HCT116 (cell line): ENCODE data around the gene ZNF628. TPM values are rescaled to one million over a fixed set of nuclear protein-coding genes. Genes with fewer than 3 reads are reported as not detected.

ENCODE experiments used
- ATAC-seq: fragments of 200-7000 bp; cut with Tn5 transposase; 2 replicates; pipeline ENCODE4 v1.9.1; 2020; ENCODE audit warnings: mild to moderate bottlenecking, moderate library complexity
- BruUV-seq: library from RNA; stranded (reverse); fragments of 400-500 nt; replicated peaks from 2 replicates; lab custom pipeline; 2021; lab: Mats Ljungman, UMichigan
- CTCF ChIA-PET: fragments of 300-600 bp; sonication (Branson Sonifier 250); formaldehyde crosslinking; loops from one replicate; lab custom pipeline; 2021; ENCODE audit warnings: antibody characterized with exemption; lab: Charles Lee
- POLR2A ChIA-PET: fragments of 300-600, 350-600 bp; sonication (Branson Sonifier 250); formaldehyde crosslinking; loops from one replicate; lab custom pipeline; 2021; ENCODE audit warnings: antibody characterized with exemption; lab: Charles Lee
- RAD21 ChIA-PET, 2 experiments: fragments of 300-600 bp; sonication (Branson Sonifier 250); formaldehyde crosslinking; loops; one replicate each; lab custom pipeline; 2023; ENCODE audit warnings: low total read pairs in 2 of 2; ENCODE audit not compliant: uncharacterized antibody in 2 of 2, unreplicated experiment in 2 of 2, low non-redundant PET in 1 of 2; lab: Charles Lee
- DNase-seq: peaks from one replicate; pipeline ENCODE4 v3.0.0-alpha.2; 2010; ENCODE audit warnings: low read depth, low spot score
- H2AFZ ChIP-seq: fragments of 200-600 bp; shearing (Covaris generic), sonication (generic); 2 replicates; pipeline ENCODE4 v1.6.1; 2017; ENCODE audit warnings: low read depth, mixed run types, mixed read lengths, antibody characterized with exemption, low read length; ENCODE audit not compliant: poor library complexity, severe bottlenecking
- H3K27ac ChIP-seq: 2 replicates; pipeline ENCODE4 v1.5.1; 2012; ENCODE audit warnings: low read depth, low read length
- H3K27me3 ChIP-seq: fragments of 200-600 bp; sonication (generic); 2 replicates; pipeline ENCODE4 v1.6.1; 2016; ENCODE audit warnings: mixed run types, low read length, mixed read lengths; ENCODE audit not compliant: insufficient read depth
- H3K36me3 ChIP-seq, 2 experiments: fragments of 200-500 bp in 1 of 2; fragments of 200-600 bp in 1 of 2; sonication (Bioruptor generic) in 1 of 2; sonication (generic) in 1 of 2; 2 replicates each; pipeline versions ENCODE4 v1.5.1 to v1.6.1; 2014 to 2016; ENCODE audit warnings: low read length in 2 of 2, inconsistent platforms in 1 of 2, mixed read lengths in 1 of 2, mixed run types in 1 of 2; ENCODE audit not compliant: insufficient read depth in 2 of 2, control insufficient read depth in 1 of 2
- H3K4me1 ChIP-seq, 2 experiments: fragments of 200-600 bp in 1 of 2; sonication (generic) in 1 of 2; 2 replicates each; pipeline versions ENCODE4 v1.5.1 to v1.6.1; 2012 to 2017; ENCODE audit warnings: low read length in 2 of 2, inconsistent platforms in 1 of 2, mild to moderate bottlenecking in 1 of 2, mixed read lengths in 1 of 2, mixed run types in 1 of 2, moderate library complexity in 1 of 2; ENCODE audit not compliant: insufficient read depth in 2 of 2, control insufficient read depth in 1 of 2
- H3K4me2 ChIP-seq: fragments of 200-600 bp; sonication (generic); 2 replicates; pipeline ENCODE4 v1.6.1; 2017; ENCODE audit warnings: mixed run types, low read length, mixed read lengths
- H3K4me3 ChIP-seq, 2 experiments: fragments of 200-600 bp in 1 of 2; sonication (generic) in 1 of 2; replicated peaks in 1 of 2; 2 replicates each; pipeline ENCODE4 v1.5.1; 2011 to 2016; ENCODE audit warnings: low read length in 2 of 2, control low read depth in 1 of 2, low read depth in 1 of 2, mild to moderate bottlenecking in 1 of 2, mixed read lengths in 1 of 2, mixed run types in 1 of 2
- H3K79me2 ChIP-seq: fragments of 200-600 bp; sonication (generic); 2 replicates; pipeline ENCODE4 v1.6.1; 2017; ENCODE audit warnings: mild to moderate bottlenecking, mixed run types, low read length, moderate library complexity, mixed read lengths; ENCODE audit not compliant: insufficient read depth
- H3K9ac ChIP-seq: fragments of 200-600 bp; sonication (generic); 2 replicates; pipeline ENCODE4 v1.6.1; 2016; ENCODE audit warnings: low read length, mixed read lengths
- H3K9me2 ChIP-seq: fragments of 200-600 bp; sonication (generic), shearing (Covaris generic); 2 replicates; pipeline ENCODE4 v1.6.1; 2017; ENCODE audit warnings: mixed run types, mild to moderate bottlenecking, moderate library complexity; ENCODE audit not compliant: insufficient read depth
- H3K9me3 ChIP-seq, 2 experiments: fragments of 200-500 bp in 1 of 2; fragments of 200-600 bp in 1 of 2; sonication (Bioruptor generic) in 1 of 2; sonication (generic) in 1 of 2; 2 replicates each; pipeline ENCODE4 v1.6.1; 2014 to 2017; ENCODE audit warnings: low read length in 2 of 2, mixed read lengths in 2 of 2, inconsistent platforms in 1 of 2, low read depth in 1 of 2, mild to moderate bottlenecking in 1 of 2, mixed run types in 1 of 2, moderate library complexity in 1 of 2; ENCODE audit not compliant: control insufficient read depth in 1 of 2, insufficient read depth in 1 of 2
- H4K20me1 ChIP-seq: fragments of 200-600 bp; sonication (generic), shearing (Covaris generic); 2 replicates; pipeline ENCODE4 v1.6.1; 2017; ENCODE audit warnings: mixed run types, mild to moderate bottlenecking, moderate library complexity; ENCODE audit not compliant: insufficient read depth
- CBX3 ChIP-seq: IDR thresholded peaks from 2 replicates; pipeline ENCODE4 v1.6.1; 2012; ENCODE audit warnings: low read depth
- EGR1 ChIP-seq: IDR thresholded peaks from 2 replicates; pipeline ENCODE4 v1.6.1; 2012; ENCODE audit warnings: low read depth
- EZH2 ChIP-seq: fragments of 200-600 bp; sonication (generic); IDR thresholded peaks from 2 replicates; pipeline ENCODE4 v1.6.1; 2017; ENCODE audit warnings: antibody characterized with exemption, mixed run types
- MAX ChIP-seq: IDR thresholded peaks from 2 replicates; pipeline ENCODE4 v1.6.1; 2012
- POLR2AphosphoS5 ChIP-seq: IDR thresholded peaks from 2 replicates; pipeline ENCODE4 v1.6.1; 2011; ENCODE audit warnings: mild to moderate bottlenecking, low read depth, low read length, moderate library complexity
- RAD21 ChIP-seq: IDR thresholded peaks from 2 replicates; pipeline ENCODE4 v1.6.1; 2012; ENCODE audit warnings: low read depth, mild to moderate bottlenecking
- SRF ChIP-seq: IDR thresholded peaks from 2 replicates; pipeline ENCODE4 v1.6.1; 2012; ENCODE audit warnings: low read depth
- ZFX ChIP-seq: fragments of 450-650 bp; IDR thresholded peaks from 2 replicates; pipeline ENCODE4 v1.6.1; 2017
- intact Hi-C: fragments of 100-400 bp; cut with micrococcal nuclease; formaldehyde crosslinking; loops from 2 replicates; pipeline ENCODE4 v1.10.0; 2022
- total RNA-seq: library from RNA; stranded (reverse); gene quantifications from one replicate; pipeline ENCODE4 v1.2.1, GENCODE V29; 2021; ENCODE audit not compliant: unreplicated experiment

ZNF628 gene
- total RNA-seq, 1 experiment from 2014 or later: 14.9 TPM

DNA sequence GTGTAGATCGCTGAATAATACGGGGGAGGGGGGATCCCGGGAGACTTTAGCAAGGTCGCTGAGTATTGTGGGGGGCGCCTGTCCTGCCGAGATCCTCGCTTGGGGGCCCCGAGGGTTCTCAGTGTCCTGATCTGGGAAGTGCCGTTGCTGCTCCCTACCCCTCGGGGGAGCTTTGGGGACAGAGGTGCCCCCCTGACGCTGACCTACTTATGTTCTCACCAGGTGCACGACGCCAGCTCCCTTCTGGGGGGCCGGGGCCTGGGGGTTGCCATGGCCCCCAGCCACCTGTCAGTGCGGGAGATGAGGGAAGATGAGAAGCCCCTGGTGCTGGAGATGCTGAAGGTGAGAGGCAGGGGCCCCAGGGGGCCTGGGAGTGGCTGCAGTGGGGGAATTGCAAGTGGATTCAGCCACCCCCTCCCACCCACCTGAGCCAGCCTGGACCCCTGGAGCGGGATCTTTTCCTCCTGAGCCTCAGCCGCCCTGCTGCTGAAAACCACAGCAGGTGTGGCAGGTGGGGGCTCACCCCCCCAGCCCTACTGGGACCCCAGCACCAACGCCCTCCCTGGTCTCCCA lies 9.1 kb downstream of the ZNF628 start (continued):
- TF ChIP-seq MAX (no peak), ZFX (no peak), POLR2AphosphoS5 (no peak), CBX3 (no peak), RAD21 (no peak)

DNA sequence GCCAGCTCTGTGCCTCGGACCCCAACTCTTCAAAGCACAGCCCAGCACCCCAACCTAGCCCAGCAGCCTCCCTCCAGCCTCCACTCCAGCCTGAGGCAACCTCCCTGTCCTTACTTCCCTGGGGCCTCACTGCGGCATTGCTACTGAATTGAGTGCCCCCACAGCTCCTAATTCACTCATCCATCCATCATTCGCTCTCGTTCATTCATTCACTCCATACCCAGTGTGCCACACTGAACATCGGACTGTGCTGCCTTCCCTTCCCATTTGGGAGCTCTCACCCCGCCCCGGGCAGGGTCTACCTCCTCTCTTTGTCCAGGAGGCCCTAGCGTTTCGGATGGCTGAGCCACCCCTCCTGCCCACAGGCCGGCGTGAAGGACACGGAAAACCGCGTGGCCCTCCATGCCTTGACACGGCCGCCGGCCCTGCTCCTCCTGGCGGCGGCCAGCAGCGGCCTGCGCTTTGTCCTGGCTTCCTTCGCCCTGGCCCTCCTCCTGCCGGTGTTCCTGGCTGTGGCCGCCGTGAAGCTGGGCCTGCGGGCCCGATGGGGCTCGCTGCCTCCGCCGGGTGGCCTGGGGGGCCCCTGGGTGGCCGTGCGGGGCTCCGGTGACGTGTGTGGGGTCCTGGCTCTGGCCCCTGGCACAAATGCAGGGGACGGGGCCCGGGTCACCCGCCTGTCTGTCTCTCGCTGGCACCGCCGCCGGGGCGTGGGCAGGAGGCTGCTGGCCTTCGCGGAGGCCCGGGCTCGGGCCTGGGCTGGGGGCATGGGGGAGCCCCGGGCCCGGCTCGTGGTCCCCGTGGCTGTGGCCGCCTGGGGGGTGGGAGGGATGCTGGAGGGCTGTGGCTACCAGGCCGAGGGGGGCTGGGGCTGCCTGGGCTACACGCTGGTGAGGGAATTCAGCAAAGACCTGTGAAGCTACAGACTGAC lies 9.9 kb downstream of the ZNF628 start:
- CTCF ChIA-PET: interaction anchor here (1.4 kb wide), 1 partner anchor 17 kb away, joined by 4 read pairs; no protein-coding TSS in a partner anchor
- Histone ChIP-seq H3K4me1 (peaks cover 10 to 34% of the 10 kb centered on the region in 2 experiments; a peak in 3 of 4 replicates), H3K4me3 (peak overlapping the region; percentile 79 to 80), H3K9me2 (no peaks in the 10 kb centered on the region), H3K36me3 (no peaks in the 10 kb centered on the region), H2AFZ (no peak overlapping the region), H3K27me3 (no peaks in the 10 kb centered on the region), H4K20me1 (no peaks in the 10 kb centered on the region), H3K79me2 (peaks cover 7% of the 10 kb centered on the region; the same call in 1 of the 2 replicates), H3K27ac (peak overlapping the region; percentile 85; the same call in 1 of the 2 replicates), H3K9ac (peak overlapping the region; percentile 97), H3K9me3 (no peaks in the 10 kb centered on the region), H3K4me2 (peak overlapping the region; percentile 97)
- no peak for ATAC-seq
- POLR2A ChIA-PET: no interaction called here
- RAD21 ChIA-PET: no interaction called here
- TF ChIP-seq EGR1 (no peak), SRF (no peak), EZH2 (no peak)
- DNase-seq: no peak
- intact Hi-C loops: no loop called here
- no TSS peak for BruUV-seq
